ENCODE measurements around the gene OR2J1.
"Not testable (repeated sequence)": the region's sequence is repeated elsewhere in the genome, so short reads cannot be mapped to it uniquely, and the experiment has no call there.

The OR2J1 gene

GRCh38 chr6:29099190-29099589 lies at the start of gene OR2J1:
TSS of gene OR2J1 (plus strand) at chr6:29099490. CDS start at chr6:29100943, 1,453 bp downstream.
- no peak for DNase-seq

GRCh38 chr6:29051680-29052079 lies 47.6 kb upstream of the OR2J1 start:
- DNase-seq = no peak

- no peak for DNase-seq
Observed at GRCh38 chr6:29071831-29072723, 27.2 kb upstream of the OR2J1 start.

DNA sequence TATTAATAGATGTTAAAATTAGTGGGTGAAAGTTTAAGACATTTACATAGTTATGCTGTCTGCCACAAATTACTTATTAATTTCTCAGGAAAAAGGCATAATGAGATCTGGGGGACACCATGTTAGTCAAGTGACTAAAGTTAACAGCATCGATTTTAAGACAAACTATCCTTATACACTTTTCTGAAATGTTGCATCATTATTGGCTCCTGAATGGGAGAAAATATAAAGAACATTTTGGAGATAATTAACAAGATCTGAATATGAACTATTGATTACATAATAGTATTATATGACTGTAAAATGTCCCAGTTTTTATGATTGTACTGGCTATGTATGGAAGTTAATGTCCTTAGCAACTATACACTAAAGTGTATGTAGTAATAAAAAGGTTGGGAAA lies 20.1 kb upstream of the OR2J1 start:
- DNase-seq = no peak

DNA sequence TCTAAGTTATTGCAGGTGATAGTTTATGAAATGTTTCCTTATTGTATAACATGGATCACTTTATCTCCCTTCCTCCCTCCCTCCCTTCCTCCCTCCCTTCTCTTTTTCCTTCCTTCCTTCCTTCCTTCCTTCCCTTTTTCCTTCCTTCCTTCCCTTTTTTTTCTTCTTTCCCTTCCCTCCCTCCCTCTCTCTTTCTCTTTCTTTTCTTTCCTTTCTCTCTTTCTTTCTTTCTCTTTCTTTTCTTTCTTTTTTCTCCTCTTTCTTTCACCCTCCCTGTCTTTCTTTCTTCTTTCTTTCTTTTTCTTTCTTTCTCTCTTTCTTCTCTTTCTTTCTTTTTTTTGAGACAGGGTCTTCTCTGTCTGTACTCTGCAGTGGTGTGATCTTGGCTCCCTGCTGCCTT lies 18.0 kb upstream of the OR2J1 start:
- DNase-seq = no peak

DNA sequence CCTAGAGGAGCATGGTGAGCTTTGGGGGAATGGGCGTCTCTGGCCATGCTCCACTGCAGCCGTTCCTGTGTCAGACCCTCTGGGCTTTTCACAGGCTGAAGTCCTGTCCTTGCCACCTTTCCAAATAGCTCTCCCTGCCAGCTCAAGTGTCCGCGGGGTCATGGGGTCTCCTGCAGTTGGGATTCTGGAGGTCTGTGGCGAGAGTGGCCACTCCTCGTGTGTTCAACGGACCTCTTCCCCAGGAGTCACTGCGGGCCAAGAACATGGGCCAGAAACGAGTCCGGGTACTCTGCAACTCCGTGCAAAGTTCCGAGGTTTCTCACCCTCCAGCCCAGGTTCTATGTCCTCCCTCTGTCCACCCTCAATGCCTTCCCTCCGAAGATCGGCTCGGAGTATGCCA lies 16.8 kb upstream of the OR2J1 start:
- no peak for DNase-seq

GRCh38 chr6:29087213-29087612 lies 12.1 kb upstream of the OR2J1 start, which contains the start of gene OR2B3:
TSS of gene OR2B3 (minus strand) at chr6:29087313. CDS start at chr6:29087248, 65 bp downstream.
- no peak for DNase-seq

GRCh38 chr6:29092957-29093356 lies 6.3 kb upstream of the OR2J1 start:
- DNase-seq = no peak

GRCh38 chr6:29097803-29098202 lies 1.5 kb upstream of the OR2J1 start:
- no peak for DNase-seq

GRCh38 chr6:29107758-29108157 lies 8.5 kb downstream of the OR2J1 start, which contains the start of gene OR2J3:
TSS of gene OR2J3 (plus strand) at chr6:29108058. CDS start at chr6:29111891, 3,833 bp downstream.
- DNase-seq = no peak

DNA sequence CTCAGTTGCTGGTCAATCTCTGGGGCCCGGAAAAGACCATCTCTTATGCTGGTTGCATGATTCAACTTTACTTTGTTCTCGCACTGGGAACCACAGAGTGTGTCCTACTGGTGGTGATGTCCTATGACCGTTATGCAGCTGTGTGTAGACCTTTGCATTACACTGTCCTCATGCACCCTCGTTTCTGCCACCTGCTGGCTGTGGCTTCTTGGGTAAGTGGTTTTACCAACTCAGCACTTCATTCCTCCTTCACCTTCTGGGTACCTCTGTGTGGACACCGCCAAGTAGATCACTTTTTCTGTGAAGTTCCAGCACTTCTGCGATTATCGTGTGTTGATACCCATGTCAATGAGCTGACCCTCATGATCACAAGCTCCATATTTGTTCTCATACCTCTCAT lies 12.8 kb downstream of the OR2J1 start:
- no peak for DNase-seq

DNA sequence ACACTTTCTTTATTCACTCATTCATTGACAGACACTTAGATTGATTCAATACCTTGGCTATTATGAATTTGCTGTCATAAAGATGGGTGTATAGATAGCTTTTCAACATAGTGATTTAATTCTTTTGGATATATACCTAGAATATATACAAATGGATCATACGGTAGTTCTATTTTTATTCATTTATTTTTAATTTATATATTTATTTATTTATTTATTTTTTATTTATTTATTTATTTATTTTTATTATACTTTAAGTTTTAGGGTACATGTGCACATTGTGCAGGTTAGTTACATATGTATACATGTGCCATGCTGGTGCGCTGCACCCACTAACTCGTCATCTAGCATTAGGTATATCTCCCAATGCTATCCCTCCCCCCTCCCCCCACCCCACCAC lies 15.7 kb downstream of the OR2J1 start:
- not testable (repeated sequence) for DNase-seq

- no peak for DNase-seq
Observed at GRCh38 chr6:29129326-29130012, 30.2 kb downstream of the OR2J1 start.

GRCh38 chr6:29130644-29131043 lies 31.4 kb downstream of the OR2J1 start:
- DNase-seq = no peak

DNA sequence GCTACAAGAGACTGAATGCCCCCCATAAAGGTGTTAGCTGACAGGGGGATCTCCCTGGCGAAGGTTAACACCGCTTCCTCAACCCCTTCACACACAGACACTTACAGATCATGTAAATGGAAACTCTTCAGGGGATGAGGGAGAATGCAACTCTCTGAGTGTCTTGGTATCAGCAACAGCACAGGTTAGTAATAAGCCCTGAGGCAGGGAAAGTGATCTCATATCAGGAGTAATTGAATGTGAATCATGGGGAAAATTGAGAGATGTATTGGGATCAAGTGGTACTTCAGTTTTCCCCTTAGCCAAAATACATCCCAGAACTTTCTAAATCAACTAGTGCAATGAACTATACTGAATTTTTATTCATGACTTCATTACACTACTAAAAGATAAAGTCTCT lies 32.4 kb downstream of the OR2J1 start:
- DNase-seq = no peak

GRCh38 chr6:29137724-29138123 lies 38.4 kb downstream of the OR2J1 start:
- no peak for DNase-seq

- no peak for DNase-seq
Observed at GRCh38 chr6:29141606-29142005, 42.3 kb downstream of the OR2J1 start.

GRCh38 chr6:29142309-29142708 lies 43.0 kb downstream of the OR2J1 start:
- DNase-seq = no peak

DNA sequence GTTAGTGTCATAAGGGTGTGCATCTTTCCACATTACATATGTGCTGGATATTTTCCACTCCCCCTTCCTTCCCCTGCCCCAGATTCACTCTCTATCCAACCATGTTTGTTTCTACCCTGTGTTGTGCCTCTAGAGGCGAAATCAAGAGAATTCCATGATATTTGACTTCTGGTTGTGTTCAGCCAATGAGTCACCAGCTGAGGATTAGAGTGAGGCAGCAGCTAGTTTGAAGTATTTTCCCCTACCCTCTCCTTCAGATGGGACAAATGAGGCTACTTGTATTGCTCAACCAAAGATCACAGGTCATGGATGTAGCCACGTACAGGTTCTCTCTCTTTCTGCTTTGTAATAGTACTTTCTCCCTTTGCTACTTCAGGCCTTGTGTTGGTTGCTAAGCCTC lies 46.9 kb downstream of the OR2J1 start:
- DNase-seq = no peak

- DNase-seq = no peak
Observed at GRCh38 chr6:29147074-29147473, 47.8 kb downstream of the OR2J1 start.

GRCh38 chr6:29149444-29149843 lies 50.2 kb downstream of the OR2J1 start:
- DNase-seq = not testable (repeated sequence)

All from cortex of kidney (tissue), 1 donor.